Activated CD8-positive, alpha-beta memory T cell treated with anti-CD3 and anti-CD28 coated beads, Interleukin-2, amount 50 U/mL, for 24 hours (primary cell): ENCODE measurements around the gene MAP9.
"Not testable (repeated sequence)": the region's sequence is repeated elsewhere in the genome, so short reads cannot be mapped to it uniquely, and the experiment has no call there.

ENCODE experiments used
- DNase-seq: peaks from one replicate; pipeline ENCODE4 v3.0.0-alpha.2; 2020; ENCODE audit errors: extremely low read depth

MAP9 gene

GRCh38 chr4:155376387-155377268 lies at the start of gene MAP9:
MAP9 (minus strand) TSS chr4:155376965; CDS start chr4:155375850, 1,115 bp downstream.
- peak; percentile 72 for DNase-seq

GRCh38 chr4:155424778-155425177 lies 48.0 kb upstream of the MAP9 start:
- not testable (repeated sequence) for DNase-seq

GRCh38 chr4:155423671-155424070 lies 46.9 kb upstream of the MAP9 start:
- DNase-seq: no peak

GRCh38 chr4:155419266-155419665 lies 42.5 kb upstream of the MAP9 start:
- no peak for DNase-seq

- DNase-seq: no peak
These were observed 38.9 kb upstream of the MAP9 start for GRCh38 chr4:155415662-155416061.

- no peak for DNase-seq
These were observed 36.7 kb upstream of the MAP9 start for GRCh38 chr4:155413451-155413850.

GRCh38 chr4:155411546-155411945 lies 34.8 kb upstream of the MAP9 start:
- DNase-seq: no peak

GRCh38 chr4:155408796-155409195 lies 32.0 kb upstream of the MAP9 start:
- DNase-seq: no peak

- DNase-seq: no peak
These were observed 30.7 kb upstream of the MAP9 start for GRCh38 chr4:155407480-155407879.

- DNase-seq: no peak
These were observed 28.3 kb upstream of the MAP9 start for GRCh38 chr4:155405059-155405458.

GRCh38 chr4:155403886-155404285 lies 27.1 kb upstream of the MAP9 start:
- no peak for DNase-seq

- DNase-seq: no peak
These were observed 26.2 kb upstream of the MAP9 start for GRCh38 chr4:155402941-155403340.

GRCh38 chr4:155400893-155401292 lies 24.1 kb upstream of the MAP9 start:
- DNase-seq: no peak

GRCh38 chr4:155399974-155400697 lies 23.4 kb upstream of the MAP9 start:
- no peak for DNase-seq

GRCh38 chr4:155392481-155393184 lies 15.9 kb upstream of the MAP9 start:
- DNase-seq: no peak

GRCh38 chr4:155391932-155392331 lies 15.2 kb upstream of the MAP9 start:
- DNase-seq: no peak

GRCh38 chr4:155388162-155388561 lies 11.4 kb upstream of the MAP9 start:
- DNase-seq: no peak

GRCh38 chr4:155383541-155383940 lies 6.8 kb upstream of the MAP9 start:
- no peak for DNase-seq

GRCh38 chr4:155377276-155377675 lies 511 bp upstream of the MAP9 start:
- no peak for DNase-seq

- DNase-seq: no peak
These were observed 5.2 kb downstream of the MAP9 start for GRCh38 chr4:155371432-155372043.

- DNase-seq: no peak
These were observed 9.2 kb downstream of the MAP9 start for GRCh38 chr4:155367608-155368007.
